Measurements from ENCODE around the gene GRIA3.
"Not testable (repeated sequence)": the region's sequence is repeated elsewhere in the genome, so short reads cannot be mapped to it uniquely, and the experiment has no call there.

Gene GRIA3

DNA sequence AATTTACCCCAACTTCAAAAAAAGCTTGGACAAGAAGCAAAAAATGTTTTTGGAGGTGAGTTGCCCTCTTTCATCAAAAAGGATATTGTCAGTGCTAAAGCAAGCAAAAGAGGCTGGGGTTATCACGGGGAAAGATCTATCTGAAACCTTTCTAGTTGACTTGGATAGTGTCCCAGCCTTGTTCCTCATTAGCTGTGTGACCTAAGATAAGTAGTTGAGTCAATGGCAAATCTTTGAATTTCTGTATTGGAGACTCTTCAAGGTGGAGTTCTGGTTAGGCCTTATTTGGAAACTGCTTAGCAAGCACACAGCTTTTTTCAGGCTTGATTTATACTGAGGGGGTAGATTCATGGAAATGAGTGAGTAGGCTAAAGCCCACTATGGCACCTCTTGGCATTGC lies 271.6 kb downstream of the GRIA3 start:
- DNase-seq (ENCODE audit: low read depth in 2 of 2): no peak

DNA sequence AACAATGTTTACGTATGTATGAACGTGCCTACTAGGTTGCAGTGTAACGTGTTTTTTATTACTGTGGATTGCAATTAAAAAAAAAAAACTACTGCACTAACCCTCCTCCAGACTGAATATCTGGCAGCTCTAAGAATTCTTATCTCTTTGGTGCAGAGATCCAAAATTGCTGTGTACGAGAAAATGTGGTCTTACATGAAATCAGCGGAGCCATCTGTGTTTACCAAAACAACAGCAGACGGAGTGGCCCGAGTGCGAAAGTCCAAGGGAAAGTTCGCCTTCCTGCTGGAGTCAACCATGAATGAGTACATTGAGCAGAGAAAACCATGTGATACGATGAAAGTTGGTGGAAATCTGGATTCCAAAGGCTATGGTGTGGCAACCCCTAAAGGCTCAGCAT lies 280.6 kb downstream of the GRIA3 start:
- DNase-seq (ENCODE audit: low read depth in 2 of 2): no peak

DNA sequence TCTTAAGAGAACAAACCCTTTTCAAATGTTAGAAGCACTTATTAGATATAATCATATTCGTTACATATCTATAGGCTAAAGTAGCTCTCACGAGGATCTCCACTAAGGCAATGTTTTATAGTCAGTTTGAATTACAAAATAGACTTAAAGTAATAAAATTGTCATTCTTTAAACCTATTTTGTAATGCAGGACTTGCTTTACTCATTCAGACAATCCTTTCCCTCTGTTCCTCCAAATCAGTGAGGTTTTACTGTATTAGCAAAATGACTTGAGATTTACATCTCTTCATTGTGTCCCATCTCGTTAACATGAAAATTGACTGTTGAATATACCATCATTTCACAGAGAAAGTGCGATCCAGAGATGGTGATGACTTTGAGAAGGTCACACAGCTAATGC lies 284.4 kb downstream of the GRIA3 start:
- no peak for DNase-seq (ENCODE audit: low read depth in 2 of 2)

DNA sequence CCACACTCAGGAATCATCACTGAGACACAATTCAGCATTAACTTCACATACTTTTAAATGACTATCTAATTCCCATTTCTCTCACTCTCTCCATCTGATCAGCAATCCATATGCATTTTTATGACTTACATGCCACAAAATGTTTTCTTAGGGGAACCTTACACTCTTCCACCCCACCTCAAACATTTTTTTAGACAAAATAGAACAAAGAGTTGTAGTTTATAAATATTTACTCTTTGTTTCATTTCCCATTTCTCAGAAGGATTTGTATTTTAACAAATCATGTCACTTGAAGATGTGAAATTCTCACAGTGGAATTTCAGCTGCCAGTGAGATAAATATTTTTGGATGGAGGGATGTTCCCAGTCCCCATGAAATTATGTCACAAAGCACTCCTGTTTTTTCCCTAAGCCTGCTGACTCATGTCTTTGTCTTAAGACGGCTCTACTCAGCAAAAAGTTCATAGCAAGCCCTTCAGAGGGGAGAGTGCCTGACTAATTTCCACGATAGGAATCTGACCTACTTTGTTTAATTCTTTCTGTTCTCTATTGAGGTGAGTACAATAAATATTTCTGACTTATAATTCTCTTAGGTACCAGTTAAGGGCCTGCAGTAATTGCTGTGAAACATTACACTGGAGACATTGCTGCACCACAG lies 291.1 kb downstream of the GRIA3 start:
- DNase-seq (ENCODE audit: low read depth in 2 of 2): no peak

DNA sequence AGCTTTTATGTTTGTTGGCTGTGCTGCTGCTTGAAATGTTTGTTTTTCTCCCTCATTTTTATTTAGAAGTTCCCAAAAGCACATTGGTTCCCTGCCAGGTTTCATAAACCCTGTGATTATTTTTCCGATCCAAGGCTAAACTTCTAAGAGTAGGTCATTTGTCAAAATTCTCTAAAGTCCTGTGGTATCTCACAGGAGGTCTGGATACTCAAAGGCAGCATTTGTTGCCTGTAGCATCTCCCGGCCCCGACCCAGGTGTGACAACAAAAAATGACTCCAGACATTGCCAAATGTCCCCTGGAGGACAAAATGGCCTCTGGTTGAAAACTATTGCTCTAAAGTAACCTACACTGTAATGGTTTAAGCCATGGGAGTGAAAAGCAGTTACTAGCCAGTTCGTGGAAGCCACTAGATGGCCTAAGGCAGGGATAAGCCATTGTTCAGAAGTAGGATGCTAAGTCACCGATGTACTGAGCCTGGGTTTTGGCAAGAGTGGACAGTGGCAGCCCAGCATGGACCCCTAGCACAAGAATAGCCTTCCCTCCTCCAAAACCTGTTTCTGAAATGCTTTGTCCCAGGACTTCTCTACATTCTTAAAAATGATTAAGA lies 292.6 kb downstream of the GRIA3 start:
- no peak for DNase-seq (ENCODE audit: low read depth in 2 of 2)

DNA sequence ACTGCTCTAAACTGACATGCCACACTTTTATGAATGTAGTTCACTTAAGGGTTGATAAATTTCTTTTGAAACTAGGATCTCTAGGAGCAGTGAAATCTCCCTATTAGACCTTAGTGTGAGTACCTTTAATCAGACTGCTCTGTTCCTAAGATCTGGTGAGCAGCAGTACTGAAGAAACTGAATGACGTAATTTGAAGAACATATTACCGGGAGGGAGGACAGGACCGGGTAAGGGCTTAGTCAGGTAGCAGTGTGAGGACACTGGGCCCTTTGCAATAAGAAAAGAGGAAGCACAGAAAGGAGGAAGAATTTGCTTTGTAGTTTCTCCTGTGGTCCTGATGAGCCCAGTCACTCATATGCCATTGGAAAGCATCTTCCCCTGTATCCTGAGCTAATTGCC lies 293.6 kb downstream of the GRIA3 start:
- no peak for DNase-seq (ENCODE audit: low read depth in 2 of 2)

DNA sequence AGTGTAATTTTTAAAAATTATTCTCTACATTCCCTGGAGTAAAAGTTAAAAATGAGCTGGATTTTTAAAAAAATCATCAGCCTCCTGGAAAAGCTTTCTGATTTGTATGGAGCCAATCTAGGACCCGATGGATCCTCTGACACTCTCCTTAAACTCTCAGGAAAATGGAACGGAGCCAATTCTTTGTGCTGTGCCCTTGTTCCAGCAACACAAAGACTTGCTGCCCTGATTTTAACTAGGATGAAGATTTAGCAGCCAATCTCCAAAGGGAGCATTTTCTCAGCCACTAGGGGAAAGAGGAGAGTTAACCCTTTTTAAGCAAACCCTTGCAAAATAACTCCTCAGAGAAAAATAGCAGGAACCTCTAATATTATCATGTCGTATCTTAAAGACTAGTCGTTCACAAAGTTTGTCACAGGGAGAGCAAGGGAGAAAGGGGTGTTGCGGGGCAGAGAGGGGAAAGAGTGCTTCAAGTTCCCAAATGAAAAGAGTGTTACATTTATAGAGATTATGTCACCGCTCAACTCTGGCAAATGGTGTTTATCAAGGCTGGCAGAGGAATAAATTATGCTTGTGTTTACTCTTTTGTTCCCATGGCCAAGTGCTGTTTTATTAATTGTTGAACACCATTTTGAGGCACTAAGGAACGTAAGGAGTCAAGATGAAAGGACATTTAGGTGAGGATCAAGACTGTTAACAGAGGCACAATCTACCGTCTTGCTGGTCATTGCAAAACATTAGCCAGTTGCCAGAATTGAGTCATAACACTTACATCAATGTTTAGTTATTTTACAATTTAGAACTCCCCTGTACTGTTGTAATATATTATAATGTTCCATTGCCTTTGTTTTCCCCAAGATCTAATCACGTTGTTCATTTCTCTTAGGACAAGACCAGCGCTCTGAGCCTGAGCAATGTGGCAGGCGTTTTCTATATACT lies 298.1 kb downstream of the GRIA3 start:
- DNase-seq (ENCODE audit: low read depth in 2 of 2): no peak

DNA sequence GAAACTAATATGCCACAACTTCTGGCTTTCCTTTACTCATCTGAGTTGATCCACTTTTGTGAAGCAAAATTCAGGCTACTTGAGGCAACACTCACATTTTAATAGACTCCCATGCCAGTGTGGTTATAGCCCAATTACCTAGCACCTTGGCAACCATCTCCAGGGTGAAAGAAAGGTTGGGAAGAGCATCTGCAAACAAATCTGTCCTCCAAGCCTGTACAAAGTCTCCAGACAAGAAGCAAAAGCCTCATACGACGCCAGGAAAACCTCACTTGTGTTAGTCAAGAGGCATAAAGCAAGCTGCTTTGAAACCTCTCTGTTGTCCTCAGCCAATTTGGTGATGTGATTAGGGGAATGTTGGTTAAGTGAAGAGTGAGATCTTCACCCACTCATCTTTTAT lies 302.2 kb downstream of the GRIA3 start:
- DNase-seq (ENCODE audit: low read depth in 2 of 2): no peak

DNA sequence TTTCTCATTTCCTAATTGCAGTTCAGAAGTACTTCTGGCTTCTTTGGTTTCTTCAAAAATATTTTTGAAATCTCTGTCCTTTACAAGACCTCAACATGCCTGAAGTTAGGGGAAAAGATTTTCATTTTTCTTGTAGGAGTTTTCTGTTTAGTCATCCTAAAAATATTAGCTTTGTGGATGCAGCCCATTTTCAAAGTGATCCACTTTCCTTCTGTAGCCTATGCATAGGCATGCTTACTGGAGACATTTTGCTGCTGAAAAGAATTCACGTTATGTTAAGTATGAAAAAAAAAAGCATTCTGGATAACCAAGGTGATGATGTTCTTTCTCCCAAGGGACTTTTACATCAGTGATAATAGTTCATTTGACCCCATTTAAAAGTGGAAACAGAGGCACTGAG lies 303.2 kb downstream of the GRIA3 start:
- DNase-seq (ENCODE audit: low read depth in 2 of 2): no peak

DNA sequence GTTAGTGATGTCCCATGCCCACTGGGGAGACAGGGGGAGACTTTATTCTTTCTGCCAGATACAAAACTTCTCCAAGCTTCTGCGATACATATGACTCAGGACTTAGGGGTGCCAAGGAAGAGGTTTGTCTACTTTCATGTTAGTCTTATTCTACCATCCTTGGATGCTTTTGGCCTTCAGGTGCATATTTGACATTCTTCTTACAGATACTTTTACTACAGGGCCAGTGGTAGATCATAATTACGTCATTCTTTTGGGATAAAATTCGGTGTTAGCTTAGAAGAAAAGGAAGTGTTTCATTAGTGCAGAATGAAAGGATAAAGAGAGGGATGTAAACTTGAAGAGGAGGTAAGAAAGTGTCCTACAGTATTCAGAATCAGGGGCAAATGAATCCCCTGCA lies 303.6 kb downstream of the GRIA3 start:
- DNase-seq (ENCODE audit: low read depth in 2 of 2): no peak

DNA sequence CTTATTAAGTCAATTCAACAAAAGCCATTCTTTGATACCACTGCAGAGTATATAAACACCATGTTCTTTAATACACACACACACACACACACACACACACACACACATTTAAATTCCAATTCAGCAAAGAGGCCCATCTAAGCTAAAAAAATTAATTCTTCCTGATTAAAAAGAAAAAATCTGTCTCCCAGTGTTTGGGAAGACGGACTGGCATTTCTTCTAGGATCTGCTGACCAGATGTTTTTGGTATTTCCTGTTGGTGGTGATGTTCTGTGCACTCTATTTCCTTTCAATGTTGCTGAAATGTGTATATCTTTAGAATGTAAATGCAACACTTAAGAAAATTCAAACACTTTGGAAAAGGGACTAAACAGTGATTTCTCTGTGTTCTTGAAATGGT lies 304.9 kb downstream of the GRIA3 start:
- no peak for DNase-seq (ENCODE audit: low read depth in 2 of 2)

DNA sequence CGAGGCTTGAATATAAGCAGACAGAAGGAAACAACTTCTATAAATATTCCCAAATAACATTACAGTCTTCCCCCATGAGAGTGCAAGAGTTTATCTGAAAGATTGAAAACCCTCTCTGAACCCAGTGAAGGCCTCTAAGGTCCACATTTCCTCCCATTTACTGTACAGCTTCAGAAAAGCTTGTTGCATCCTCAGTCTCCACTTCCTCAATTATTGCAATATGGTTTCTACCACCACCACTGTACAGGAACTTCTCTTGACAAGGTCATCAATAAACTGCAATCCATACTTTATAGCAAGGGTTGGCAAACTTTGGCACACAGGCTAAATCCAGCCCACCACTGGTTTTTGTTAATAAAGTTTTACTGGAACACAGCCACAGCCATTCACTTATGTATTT lies 309.8 kb downstream of the GRIA3 start:
- DNase-seq (ENCODE audit: low read depth in 2 of 2): no peak

DNA sequence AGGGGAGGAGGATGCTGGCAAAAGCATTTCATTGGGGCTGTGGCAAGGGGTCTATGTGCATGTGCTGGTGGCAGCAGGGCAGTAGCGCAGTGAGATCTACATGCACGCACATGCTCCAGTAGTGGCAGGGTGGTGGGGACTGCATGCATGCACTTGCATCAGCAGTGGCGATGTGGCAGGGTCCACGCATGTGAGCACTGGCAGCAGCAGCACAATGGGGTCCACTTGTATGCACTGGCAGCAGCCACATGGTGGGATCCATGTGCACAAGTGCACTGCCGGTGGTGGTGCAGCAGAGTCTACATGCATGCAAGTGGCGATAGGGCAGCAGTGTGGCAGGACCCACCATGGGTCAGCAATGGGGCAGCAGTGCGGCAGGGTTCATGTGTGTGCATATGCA lies 315.7 kb downstream of the GRIA3 start:
- no peak for DNase-seq (ENCODE audit: low read depth in 2 of 2)

DNA sequence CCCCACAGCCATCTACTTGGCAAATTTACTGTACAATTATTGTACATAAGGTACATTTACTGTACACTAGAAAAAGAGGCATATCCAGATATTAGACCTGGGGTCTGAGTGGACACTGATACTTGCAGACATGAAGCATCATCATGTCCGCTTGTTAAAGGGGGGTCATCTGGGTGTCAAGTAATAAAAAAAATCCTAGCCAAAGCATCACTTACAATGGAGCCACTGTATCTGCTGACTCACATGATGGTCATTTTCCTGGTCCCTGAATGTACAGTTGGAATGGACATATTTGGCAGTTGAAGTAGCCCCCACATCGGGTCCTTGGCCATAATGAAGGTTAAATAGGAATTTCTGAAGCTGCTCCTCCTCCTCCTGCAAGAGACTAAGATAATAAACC lies 320.0 kb downstream of the GRIA3 start:
- DNase-seq (ENCODE audit: low read depth in 2 of 2): no peak

DNA sequence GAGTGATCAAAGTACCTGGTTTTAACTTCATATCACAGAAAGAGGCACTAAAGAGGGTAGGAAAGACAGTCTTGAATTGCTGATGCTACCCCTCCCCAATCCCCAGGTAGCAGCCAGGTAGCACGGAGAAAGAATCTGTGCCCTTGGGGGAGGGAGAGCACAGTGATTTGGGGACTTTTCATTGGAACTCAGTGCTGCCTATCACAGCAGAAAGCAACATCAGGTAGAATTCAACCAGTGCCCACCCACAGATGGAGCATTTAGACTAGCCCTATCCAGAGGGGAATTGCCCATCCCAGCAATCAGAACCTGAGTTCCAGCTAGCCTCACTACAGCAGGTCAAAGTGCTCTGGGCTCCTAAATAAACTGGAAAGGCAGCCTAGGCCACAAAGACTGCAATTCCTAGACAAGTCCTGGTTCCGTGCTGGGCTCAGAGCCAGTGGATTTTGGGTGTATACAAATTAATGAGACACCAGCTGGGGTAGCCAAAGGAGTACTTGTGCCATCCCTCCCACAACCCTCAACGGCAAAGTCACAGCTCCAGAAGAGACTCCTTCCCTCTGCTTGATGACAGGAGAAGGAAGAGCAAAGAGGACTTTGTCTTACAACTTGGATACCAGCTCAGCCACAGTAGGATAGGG lies 320.7 kb downstream of the GRIA3 start:
- no peak for DNase-seq (ENCODE audit: low read depth in 2 of 2)

DNA sequence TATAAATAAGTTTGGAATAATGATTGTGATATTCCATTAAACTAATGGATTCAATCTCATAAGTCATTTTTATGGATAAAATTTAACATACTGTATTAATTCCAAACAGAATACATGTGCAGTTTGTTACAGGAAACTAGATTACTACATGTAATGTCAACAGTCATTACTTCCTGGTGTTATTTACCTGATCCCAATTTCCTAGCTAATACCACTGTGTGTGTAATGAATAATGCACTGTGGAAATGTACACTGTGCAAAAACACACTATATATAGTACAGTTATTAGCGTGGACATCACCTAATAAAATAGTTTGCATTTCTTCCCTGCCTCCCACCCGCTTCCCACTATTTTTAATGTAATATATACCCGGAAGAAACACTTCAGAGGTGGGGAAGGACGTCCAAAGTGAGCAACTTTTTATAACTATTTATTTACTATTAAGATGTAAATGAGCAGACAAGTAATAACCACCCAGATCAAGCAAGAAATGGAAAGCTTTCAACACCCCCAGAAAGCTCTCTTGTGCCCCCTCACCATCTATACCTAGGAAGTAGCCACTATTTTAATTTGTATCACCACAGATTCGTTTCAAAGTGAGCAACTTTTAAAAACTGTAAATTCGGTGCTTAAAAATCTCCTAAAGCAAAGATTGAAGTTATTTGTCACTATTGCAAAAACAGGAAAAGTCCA lies 329.7 kb downstream of the GRIA3 start:
- no peak for DNase-seq (ENCODE audit: low read depth in 2 of 2)

DNA sequence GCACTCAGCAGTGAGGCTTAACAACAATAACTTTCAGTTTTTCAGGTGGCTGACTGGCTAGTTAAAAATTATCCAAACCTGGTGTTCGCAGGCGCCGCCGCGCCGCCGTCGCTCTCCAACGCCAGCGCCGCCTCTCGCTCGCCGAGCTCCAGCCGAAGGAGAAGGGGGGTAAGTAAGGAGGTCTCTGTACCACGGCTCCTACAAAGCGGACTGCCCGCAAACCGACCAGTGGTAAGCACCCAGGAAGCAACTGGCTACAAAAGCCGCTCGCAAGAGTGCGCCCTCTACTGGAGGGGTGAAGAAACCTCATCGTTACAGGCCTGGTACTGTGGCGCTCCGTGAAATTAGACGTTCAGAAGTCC lies 330.2 kb downstream of the GRIA3 start:
- DNase-seq (ENCODE audit: low read depth in 2 of 2): not testable (repeated sequence)

DNA sequence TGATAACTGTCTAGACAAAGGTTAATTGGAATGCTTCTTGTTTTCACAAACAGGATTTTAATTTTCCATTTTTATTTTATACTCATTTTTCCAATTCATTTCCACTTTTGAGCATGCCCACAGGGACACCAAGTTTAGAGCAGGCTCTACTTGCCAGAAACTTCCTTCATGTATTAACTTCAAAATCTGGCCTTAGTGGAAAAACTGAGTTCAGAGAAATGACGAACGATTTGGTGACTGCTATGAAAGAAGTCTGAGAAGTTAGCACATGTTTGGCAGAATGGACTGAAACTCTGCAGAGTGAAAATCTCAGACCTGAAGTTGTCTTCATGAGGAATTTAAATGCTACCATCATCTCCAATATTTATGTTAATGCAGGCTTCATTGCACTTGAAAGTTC lies 334.7 kb downstream of the GRIA3 start:
- no peak for DNase-seq (ENCODE audit: low read depth in 2 of 2)

DNA sequence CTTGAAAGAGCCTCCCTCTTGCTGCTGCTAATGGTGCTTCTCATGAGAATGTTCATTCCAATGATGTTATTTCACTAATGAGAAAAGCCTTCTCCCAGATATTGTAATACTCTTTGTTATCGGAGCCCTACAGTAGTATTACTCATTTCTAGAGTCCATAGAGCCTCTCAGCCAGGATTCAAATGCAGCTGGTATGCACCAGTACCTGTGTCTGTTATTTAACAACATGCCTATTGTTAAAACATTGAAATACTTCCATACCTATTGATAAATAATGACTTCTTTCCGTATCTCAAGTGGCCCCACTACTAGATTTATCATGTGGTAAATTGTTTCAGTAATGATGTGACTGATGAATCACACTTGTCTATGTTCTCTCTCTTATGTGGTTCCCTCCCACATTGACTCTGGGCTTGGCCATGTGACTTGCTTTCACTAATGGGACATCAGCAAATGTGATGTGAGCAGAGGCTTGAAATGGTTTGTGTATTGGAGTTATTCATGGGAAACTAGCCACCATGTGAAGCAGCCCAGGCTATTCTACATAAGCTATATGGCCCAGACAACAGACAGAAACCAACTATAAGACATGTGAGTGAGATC lies 341.1 kb downstream of the GRIA3 start:
- no peak for DNase-seq (ENCODE audit: low read depth in 2 of 2)

DNA sequence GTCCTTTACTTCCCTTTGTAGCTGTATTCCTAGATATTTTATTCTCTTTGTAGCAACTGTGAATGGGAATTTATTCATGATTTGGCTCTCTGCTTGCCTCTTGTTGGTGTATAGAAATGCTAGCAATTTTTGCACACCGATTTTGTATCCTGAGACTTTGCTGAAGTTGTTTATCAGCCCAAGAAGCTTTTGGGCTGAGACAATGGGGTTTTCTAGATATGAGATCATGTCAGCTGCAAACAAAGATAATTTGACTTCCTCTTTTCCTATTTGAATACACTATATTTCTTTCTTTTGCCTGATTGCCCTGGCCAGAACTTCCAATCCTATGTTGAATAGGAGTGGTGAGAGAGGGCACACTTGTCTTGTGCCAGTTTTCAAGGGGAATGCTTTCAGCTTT lies 346.6 kb downstream of the GRIA3 start:
- DNase-seq (ENCODE audit: low read depth in 2 of 2): not testable (repeated sequence)

Data from stimulated activated CD4-positive, alpha-beta T cell treated with anti-CD3 and anti-CD28 coated beads, Interleukin-1b, Interleukin-23, amount 100 ng/mL, for 1 hour (primary cell).